ENCODE measurements around the gene ANGEL1. TPM values are rescaled to one million over a fixed set of nuclear protein-coding genes. Genes with fewer than 3 reads are reported as not detected.

The ANGEL1 gene
- polyA plus RNA-seq, 1 of the 3 experiments (the other 2 are of a cell fraction): 14.1 TPM

DNA sequence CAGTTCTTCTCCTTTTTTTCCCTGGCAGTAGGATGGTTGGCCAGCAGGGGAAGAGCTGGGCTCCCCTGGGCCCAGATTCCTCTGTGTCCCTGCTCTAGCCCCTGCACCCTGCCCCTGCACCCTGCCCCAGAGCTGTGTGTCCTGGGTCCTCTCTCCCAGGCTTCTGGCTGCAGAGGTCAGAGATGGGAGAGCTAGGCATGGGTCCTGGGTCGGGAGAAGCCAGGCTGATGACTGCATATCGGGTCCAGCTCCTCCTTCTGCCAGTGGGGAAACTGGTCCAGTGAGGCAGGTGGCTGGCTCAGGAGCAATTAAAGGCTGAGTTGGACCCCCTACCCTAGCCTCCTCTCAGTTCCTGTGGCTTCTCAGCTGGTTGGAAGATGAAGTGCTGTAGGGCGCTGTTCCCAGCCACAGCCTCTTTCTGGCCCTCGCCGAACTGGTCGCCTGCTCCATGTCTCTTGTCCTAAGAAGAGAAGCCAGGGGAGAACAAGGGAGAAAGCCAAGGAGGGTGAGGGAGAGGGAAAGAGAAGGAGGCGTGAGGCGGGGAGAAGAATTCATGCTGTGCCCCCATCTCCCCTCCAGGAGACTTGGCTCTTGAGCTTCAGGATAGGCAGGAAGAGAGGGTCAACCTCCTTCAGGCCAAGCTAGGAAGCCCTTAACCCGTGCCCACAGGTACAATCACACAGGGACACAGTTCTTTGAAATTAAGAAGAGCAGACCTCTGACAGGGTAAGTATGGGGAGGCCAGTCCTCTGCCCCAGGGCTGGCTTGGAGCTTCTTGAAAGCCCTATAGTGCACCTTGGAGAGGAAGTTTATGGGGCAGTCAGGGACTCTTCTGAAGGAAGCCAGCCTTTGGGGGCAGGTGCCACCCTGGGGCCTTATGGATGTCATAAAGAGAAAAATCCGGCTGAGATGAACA lies 41.9 kb downstream of the ANGEL1 start:
- Histone ChIP-seq H3K4me1 (ENCODE audit: control insufficient read depth in 1 of 2, insufficient read depth in 2 of 2, low read depth in 1 of 2, low read length in 1 of 2) (peaks cover 14 to 41% of the 10 kb centered on the region in 2 experiments), H3K9me2 (no peaks in the 10 kb centered on the region), H3K9ac (no peak overlapping the region), H3F3A (replicated peaks; ENCODE audit: insufficient read depth) (no peaks in the 10 kb centered on the region), H3K79me2 (ENCODE audit: insufficient read depth) (no peaks in the 10 kb centered on the region), H3K27me3 (ENCODE audit: insufficient read depth) (no peaks in the 10 kb centered on the region), H3K4me2 (no peak overlapping the region), H3K27ac (ENCODE audit: low read depth in 2 of 2, low read length in 1 of 2) (no peak overlapping the region), H2AFZ (ENCODE audit: low read depth) (no peak overlapping the region), H3K4me3 (ENCODE audit: low read depth in 2 of 2, low read length in 1 of 2) (no peak overlapping the region), H3K9me3 (no peaks in the 10 kb centered on the region), H4K20me1 (ENCODE audit: insufficient read depth) (no peaks in the 10 kb centered on the region), H3K36me3 (replicated peaks in 1 of 2; ENCODE audit: control insufficient read depth in 1 of 2, insufficient read depth in 2 of 2, low read length in 1 of 2) (no peaks in the 10 kb centered on the region)
- TF ChIP-seq NFIC (IDR thresholded peaks at IDR 0.05; ENCODE audit: borderline replicate concordance) (no peak), EP300 (IDR thresholded peaks at IDR 0.05; ENCODE audit: borderline replicate concordance in 1 of 2, low read depth in 1 of 2, low read length in 1 of 2) (no peak)
- TF ChIP-seq, protein P1, sequence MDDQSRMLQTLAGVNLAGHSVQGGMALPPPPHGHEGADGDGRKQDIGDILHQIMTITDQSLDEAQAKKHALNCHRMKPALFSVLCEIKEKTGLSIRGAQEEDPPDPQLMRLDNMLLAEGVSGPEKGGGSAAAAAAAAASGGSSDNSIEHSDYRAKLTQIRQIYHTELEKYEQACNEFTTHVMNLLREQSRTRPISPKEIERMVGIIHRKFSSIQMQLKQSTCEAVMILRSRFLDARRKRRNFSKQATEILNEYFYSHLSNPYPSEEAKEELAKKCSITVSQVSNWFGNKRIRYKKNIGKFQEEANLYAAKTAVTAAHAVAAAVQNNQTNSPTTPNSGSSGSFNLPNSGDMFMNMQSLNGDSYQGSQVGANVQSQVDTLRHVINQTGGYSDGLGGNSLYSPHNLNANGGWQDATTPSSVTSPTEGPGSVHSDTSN (IDR thresholded peaks at IDR 0.05): no peak
- DNase-seq: no peak
- ChIA-PET CTCF (interaction anchor here (0.9 to 5.7 kb wide), 4 partner anchors 10 to 298 kb away, joined by 3 to 23 read pairs (median 16); no protein-coding TSS in a partner anchor), POLR2A (no interaction called here)
- 80% methylated on average over 8 of the region's 10 CpGs for WGBS (ENCODE audit: low lambda C conversion rate)

DNA sequence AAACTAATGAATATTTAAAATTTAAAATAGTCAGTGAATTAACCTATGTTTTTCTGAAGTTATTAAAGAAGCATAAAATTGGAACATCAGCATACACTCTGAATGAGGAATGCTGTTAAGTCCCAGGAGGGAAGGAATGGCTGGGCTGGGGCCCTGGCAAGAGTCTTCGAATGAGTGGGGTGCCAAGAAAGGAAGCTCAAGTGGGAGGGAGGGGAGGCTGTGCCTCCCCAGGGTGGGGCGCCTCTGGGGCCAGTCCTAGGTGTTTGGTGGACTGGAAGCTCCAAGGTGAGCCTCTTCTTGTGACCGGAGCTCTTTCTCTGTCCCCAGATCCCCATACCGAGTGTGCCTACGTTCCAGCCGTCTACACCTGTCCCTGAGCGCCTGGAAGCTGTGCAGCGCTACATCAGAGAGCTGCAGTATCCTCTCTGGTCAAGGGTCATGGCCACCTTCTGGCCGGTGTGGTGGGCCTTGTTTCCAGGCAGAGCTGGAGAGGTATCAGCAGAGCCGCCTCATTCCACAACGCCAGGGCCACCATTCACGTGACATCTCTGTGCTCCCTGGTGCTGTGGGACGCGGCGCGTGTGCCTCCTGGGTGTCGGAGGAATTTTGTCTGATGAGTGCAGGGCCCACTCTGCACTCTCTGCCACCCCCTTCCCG lies 42.9 kb downstream of the ANGEL1 start:
- ChIA-PET CTCF (interaction anchor here (0.9 to 5.7 kb wide), 5 partner anchors 11 to 301 kb away, joined by 3 to 23 read pairs (median 13); no protein-coding TSS in a partner anchor), POLR2A (interaction anchor here (0.8 kb wide), 1 partner anchor 11 kb away, joined by 3 read pairs; no protein-coding TSS in a partner anchor)
- H3K4me2 ChIP-seq: no peak overlapping the region
- DNase-seq: no peak
- no peaks in the 10 kb centered on the region for H3K79me2 ChIP-seq (ENCODE audit: insufficient read depth)
- H3K27me3 ChIP-seq (ENCODE audit: insufficient read depth): no peaks in the 10 kb centered on the region
- H3K9ac ChIP-seq: no peak overlapping the region
- no peak overlapping the region for H3K4me3 ChIP-seq (ENCODE audit: low read depth in 2 of 2, low read length in 1 of 2)
- H3K36me3 ChIP-seq (replicated peaks in 1 of 2; ENCODE audit: control insufficient read depth in 1 of 2, insufficient read depth in 2 of 2, low read length in 1 of 2): no peaks in the 10 kb centered on the region
- H3K9me3 ChIP-seq: no peaks in the 10 kb centered on the region
- H2AFZ ChIP-seq (ENCODE audit: low read depth): no peak overlapping the region
- peaks cover 14 to 41% of the 10 kb centered on the region in 2 experiments for H3K4me1 ChIP-seq (ENCODE audit: control insufficient read depth in 1 of 2, insufficient read depth in 2 of 2, low read depth in 1 of 2, low read length in 1 of 2)
- no peaks in the 10 kb centered on the region for H3K9me2 ChIP-seq
- H4K20me1 ChIP-seq (ENCODE audit: insufficient read depth): no peaks in the 10 kb centered on the region
- no peaks in the 10 kb centered on the region for H3F3A ChIP-seq (replicated peaks; ENCODE audit: insufficient read depth)
- no peak for TF ChIP-seq FOXJ3 (CRISPR knock-in tag; IDR thresholded peaks at IDR 0.05)
- WGBS (ENCODE audit: low lambda C conversion rate): 90% methylated on average over 10 of the region's 18 CpGs
- no peak overlapping the region for H3K27ac ChIP-seq (ENCODE audit: low read depth in 2 of 2, low read length in 1 of 2)

DNA sequence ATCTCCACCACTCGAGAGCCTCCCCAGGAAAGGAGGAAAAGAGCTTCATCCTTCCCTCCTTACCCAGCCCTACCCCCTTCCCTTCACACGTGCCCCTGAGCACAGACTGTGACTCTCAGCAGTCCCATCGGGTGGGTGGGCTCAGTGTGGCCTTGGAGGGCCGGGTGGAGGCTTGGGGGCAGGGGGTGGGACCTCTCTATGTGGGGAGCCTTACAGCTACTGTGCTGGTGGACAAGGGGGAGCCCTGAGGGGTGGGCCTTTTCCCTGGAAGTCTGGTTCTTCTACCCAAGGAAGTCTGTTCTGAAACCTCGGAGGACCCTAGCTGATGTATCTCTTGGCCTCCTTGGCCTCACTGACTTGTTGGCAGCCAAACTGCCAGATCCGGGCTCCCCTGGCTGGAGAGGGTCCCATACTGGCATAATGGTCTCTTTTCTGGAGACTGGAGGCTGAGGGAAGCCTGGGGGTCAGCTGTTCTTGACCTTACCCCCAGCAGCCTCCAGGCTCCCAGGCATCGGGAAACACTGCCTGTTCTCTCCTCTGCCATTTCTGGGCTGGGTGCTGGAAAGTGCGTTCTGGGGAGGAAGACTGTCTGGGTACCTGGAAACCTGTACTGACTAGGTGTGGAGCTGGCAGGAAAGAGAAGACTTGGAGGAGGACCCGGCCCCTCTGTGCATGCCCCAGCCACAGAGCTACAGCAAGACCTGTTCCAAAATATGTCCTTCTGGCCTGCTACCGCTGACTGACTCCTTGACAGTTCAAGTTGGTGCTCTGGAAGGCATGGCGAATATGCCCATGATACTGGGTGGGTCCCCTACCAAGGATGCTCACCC lies 43.8 kb downstream of the ANGEL1 start:
- no peaks in the 10 kb centered on the region for H3K79me2 ChIP-seq (ENCODE audit: insufficient read depth)
- DNase-seq: no peak
- H4K20me1 ChIP-seq (ENCODE audit: insufficient read depth): no peaks in the 10 kb centered on the region
- H3K27ac ChIP-seq (ENCODE audit: low read depth in 2 of 2, low read length in 1 of 2): peak overlapping the region in 1 of 2 experiments; percentile 75; a peak in 2 of 4 replicates
- no peaks in the 10 kb centered on the region for H3K36me3 ChIP-seq (replicated peaks in 1 of 2; ENCODE audit: control insufficient read depth in 1 of 2, insufficient read depth in 2 of 2, low read length in 1 of 2)
- POLR2A ChIA-PET: no interaction called here
- no peak overlapping the region for H3K9ac ChIP-seq
- no peaks in the 10 kb centered on the region for H3K27me3 ChIP-seq (ENCODE audit: insufficient read depth)
- CTCF ChIA-PET: interaction anchor here (0.9 to 5.7 kb wide), 4 partner anchors 11 to 301 kb away, joined by 3 to 23 read pairs (median 16); no protein-coding TSS in a partner anchor
- peaks cover 12 to 38% of the 10 kb centered on the region in 2 experiments for H3K4me1 ChIP-seq (ENCODE audit: control insufficient read depth in 1 of 2, insufficient read depth in 2 of 2, low read depth in 1 of 2, low read length in 1 of 2)
- WGBS (ENCODE audit: low lambda C conversion rate): 73% methylated on average over 9 of the region's 11 CpGs
- H3K4me3 ChIP-seq (ENCODE audit: low read depth in 2 of 2, low read length in 1 of 2): no peak overlapping the region
- H3K9me2 ChIP-seq: no peaks in the 10 kb centered on the region
- no peak overlapping the region for H2AFZ ChIP-seq (ENCODE audit: low read depth)
- H3F3A ChIP-seq (replicated peaks; ENCODE audit: insufficient read depth): peaks cover under 1% of the 10 kb centered on the region
- no peak overlapping the region for H3K4me2 ChIP-seq
- no peaks in the 10 kb centered on the region for H3K9me3 ChIP-seq
- no peak for TF ChIP-seq NFIC (IDR thresholded peaks at IDR 0.05; ENCODE audit: borderline replicate concordance)
- TF ChIP-seq SMC3 (IDR thresholded peaks at IDR 0.05; ENCODE audit: low read depth, low read length): no peak
- no peak for TF ChIP-seq REST (IDR thresholded peaks at IDR 0.05; ENCODE audit: low read depth, low read length)
- no peak for TF ChIP-seq FOXM1 (IDR thresholded peaks at IDR 0.05; ENCODE audit: low read depth)
- no peak for TF ChIP-seq GATA2 (CRISPR knock-in tag; IDR thresholded peaks at IDR 0.05)
- no peak for TF ChIP-seq EP300 (IDR thresholded peaks at IDR 0.05; ENCODE audit: borderline replicate concordance in 1 of 2, low read depth in 1 of 2, low read length in 1 of 2)
- TF ChIP-seq MAX (IDR thresholded peaks at IDR 0.05; ENCODE audit: low read depth): no peak

All from SK-N-SH (cell line).